ENCODE results near the gene LGALS12.

Gene LGALS12

DNA sequence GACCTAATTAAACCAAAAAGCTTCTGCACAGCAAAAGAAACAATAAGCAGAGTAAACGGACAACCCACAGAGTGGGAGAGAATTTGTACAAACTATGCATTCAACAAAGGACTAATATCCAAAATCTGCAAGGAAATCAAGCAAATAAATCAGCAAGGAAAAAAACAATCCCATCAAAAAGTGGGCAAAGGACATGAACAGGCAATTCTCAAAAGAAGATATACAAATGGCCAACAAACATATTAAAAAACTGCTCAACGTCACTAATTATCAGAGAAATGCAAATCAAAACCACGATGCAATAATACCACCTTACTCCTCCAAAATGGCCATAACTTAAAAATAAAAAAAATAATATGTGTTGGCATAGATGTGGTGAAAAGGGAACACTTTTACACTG is 20.1 kb upstream of the LGALS12 start:
- Histone ChIP-seq H3K27ac (ENCODE audit: low read length) (no peak overlapping the region), H3K4me1 (ENCODE audit: insufficient read depth, low read length) (no peaks in the 10 kb centered on the region), H3K9me3 (ENCODE audit: insufficient read depth, low read length, severe bottlenecking) (peaks cover 2% of the 10 kb centered on the region), H3K4me3 (ENCODE audit: low read depth in 1 of 2, low read length in 2 of 2) (no peak overlapping the region), H3K36me3 (ENCODE audit: insufficient read depth, low read length) (no peaks in the 10 kb centered on the region), H4K20me1 (ENCODE audit: insufficient read depth, low read length) (no peaks in the 10 kb centered on the region), H2AFZ (ENCODE audit: low read depth, low read length) (no peak overlapping the region), H3K79me2 (ENCODE audit: insufficient read depth, low read length) (no peaks in the 10 kb centered on the region), H3K4me2 (ENCODE audit: insufficient read depth, low read length) (no peak overlapping the region), H3K9ac (ENCODE audit: low read depth, low read length) (no peak overlapping the region), H3K27me3 (ENCODE audit: insufficient read depth, low read length, poor library complexity) (peaks cover 21% of the 10 kb centered on the region)
- no peak for TF ChIP-seq EZH2 (IDR thresholded peaks at IDR 0.05; ENCODE audit: borderline replicate concordance, low read depth, low read length, severe bottlenecking)
- TF ChIP-seq, protein P1, sequence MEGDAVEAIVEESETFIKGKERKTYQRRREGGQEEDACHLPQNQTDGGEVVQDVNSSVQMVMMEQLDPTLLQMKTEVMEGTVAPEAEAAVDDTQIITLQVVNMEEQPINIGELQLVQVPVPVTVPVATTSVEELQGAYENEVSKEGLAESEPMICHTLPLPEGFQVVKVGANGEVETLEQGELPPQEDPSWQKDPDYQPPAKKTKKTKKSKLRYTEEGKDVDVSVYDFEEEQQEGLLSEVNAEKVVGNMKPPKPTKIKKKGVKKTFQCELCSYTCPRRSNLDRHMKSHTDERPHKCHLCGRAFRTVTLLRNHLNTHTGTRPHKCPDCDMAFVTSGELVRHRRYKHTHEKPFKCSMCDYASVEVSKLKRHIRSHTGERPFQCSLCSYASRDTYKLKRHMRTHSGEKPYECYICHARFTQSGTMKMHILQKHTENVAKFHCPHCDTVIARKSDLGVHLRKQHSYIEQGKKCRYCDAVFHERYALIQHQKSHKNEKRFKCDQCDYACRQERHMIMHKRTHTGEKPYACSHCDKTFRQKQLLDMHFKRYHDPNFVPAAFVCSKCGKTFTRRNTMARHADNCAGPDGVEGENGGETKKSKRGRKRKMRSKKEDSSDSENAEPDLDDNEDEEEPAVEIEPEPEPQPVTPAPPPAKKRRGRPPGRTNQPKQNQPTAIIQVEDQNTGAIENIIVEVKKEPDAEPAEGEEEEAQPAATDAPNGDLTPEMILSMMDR (IDR thresholded peaks at IDR 0.05; ENCODE audit: borderline replicate concordance, extremely low read depth, low read length, poor library complexity, severe bottlenecking): no peak
- ATAC-seq (ENCODE audit: insufficient read depth, low read depth) (no peak), DNase-seq (no peak)

DNA sequence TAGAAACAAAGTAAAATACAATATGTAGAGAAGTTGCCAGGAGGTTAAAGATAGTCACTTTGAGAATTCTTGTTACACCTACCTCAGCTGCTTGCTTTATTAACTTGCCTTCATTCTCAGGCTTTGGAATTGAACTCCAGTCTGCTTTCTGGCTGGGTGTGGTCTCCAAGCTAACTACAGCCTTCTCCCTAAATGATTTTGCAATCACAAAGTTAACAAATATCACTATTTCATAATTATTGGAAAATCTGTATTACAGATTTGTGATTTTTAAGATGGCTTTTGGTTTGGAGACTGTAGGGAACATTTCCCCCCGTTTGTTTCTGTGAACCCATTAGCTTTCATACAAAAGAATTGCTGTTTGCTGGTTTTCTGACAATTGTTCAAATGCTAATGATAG is 17.1 kb upstream of the LGALS12 start:
- H3K27ac ChIP-seq (ENCODE audit: low read length): no peak overlapping the region
- no peaks in the 10 kb centered on the region for H3K36me3 ChIP-seq (ENCODE audit: insufficient read depth, low read length)
- H4K20me1 ChIP-seq (ENCODE audit: insufficient read depth, low read length): no peaks in the 10 kb centered on the region
- ATAC-seq (ENCODE audit: insufficient read depth, low read depth) (no peak), DNase-seq (no peak)
- no peak overlapping the region for H3K4me3 ChIP-seq (ENCODE audit: low read depth in 1 of 2, low read length in 2 of 2)
- peaks cover 37% of the 10 kb centered on the region for H3K27me3 ChIP-seq (ENCODE audit: insufficient read depth, low read length, poor library complexity)
- TF ChIP-seq, protein P1 (IDR thresholded peaks at IDR 0.05; ENCODE audit: borderline replicate concordance, extremely low read depth, low read length, poor library complexity, severe bottlenecking): no peak
- TF ChIP-seq EZH2 (IDR thresholded peaks at IDR 0.05; ENCODE audit: borderline replicate concordance, low read depth, low read length, severe bottlenecking): no peak
- peaks cover 2% of the 10 kb centered on the region for H3K9me3 ChIP-seq (ENCODE audit: insufficient read depth, low read length, severe bottlenecking)
- H2AFZ ChIP-seq (ENCODE audit: low read depth, low read length): no peak overlapping the region
- H3K4me2 ChIP-seq (ENCODE audit: insufficient read depth, low read length): no peak overlapping the region
- no peaks in the 10 kb centered on the region for H3K79me2 ChIP-seq (ENCODE audit: insufficient read depth, low read length)
- no peaks in the 10 kb centered on the region for H3K4me1 ChIP-seq (ENCODE audit: insufficient read depth, low read length)
- no peak overlapping the region for H3K9ac ChIP-seq (ENCODE audit: low read depth, low read length)

DNA sequence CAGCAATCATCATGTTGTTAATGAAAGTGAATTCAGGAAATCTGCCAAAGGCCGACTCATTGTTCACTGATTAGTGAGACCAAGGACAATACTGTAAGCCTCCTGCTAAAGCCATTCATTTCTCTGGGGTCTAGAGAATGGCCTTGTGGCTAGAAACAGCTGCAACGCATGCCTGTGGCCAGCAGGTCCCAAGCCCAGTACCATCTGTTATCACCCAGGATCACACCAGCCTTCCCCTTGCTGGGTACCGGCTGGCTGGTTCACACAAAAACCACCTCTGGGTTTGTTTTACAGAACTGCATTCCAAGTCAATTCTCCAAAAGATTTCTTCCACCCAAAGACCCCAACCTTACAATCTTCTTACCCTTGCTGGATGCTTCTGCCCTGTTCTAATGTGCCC is 16.0 kb upstream of the LGALS12 start:
- H3K4me3 ChIP-seq (ENCODE audit: low read depth in 1 of 2, low read length in 2 of 2): no peak overlapping the region
- no peak for ATAC-seq (ENCODE audit: insufficient read depth, low read depth)
- H3K4me2 ChIP-seq (ENCODE audit: insufficient read depth, low read length): no peak overlapping the region

More for the DNA sequence above, 16.0 kb upstream of the LGALS12 start:
- Histone ChIP-seq H4K20me1 (ENCODE audit: insufficient read depth, low read length) (no peaks in the 10 kb centered on the region), H3K4me1 (ENCODE audit: insufficient read depth, low read length) (no peaks in the 10 kb centered on the region), H3K9ac (ENCODE audit: low read depth, low read length) (no peak overlapping the region), H3K27ac (ENCODE audit: low read length) (no peak overlapping the region), H2AFZ (ENCODE audit: low read depth, low read length) (no peak overlapping the region), H3K27me3 (ENCODE audit: insufficient read depth, low read length, poor library complexity) (peaks cover 37% of the 10 kb centered on the region), H3K36me3 (ENCODE audit: insufficient read depth, low read length) (no peaks in the 10 kb centered on the region), H3K79me2 (ENCODE audit: insufficient read depth, low read length) (no peaks in the 10 kb centered on the region), H3K9me3 (ENCODE audit: insufficient read depth, low read length, severe bottlenecking) (peaks cover 2% of the 10 kb centered on the region)
- DNase-seq: no peak
- TF ChIP-seq, protein P1 (IDR thresholded peaks at IDR 0.05; ENCODE audit: borderline replicate concordance, extremely low read depth, low read length, poor library complexity, severe bottlenecking): no peak
- TF ChIP-seq EZH2 (IDR thresholded peaks at IDR 0.05; ENCODE audit: borderline replicate concordance, low read depth, low read length, severe bottlenecking): no peak

Data from DND-41 (cell line).